RWPE1 (cell line): ENCODE data around the gene GGA1.
"Not testable (repeated sequence)": the region's sequence is repeated elsewhere in the genome, so short reads cannot be mapped to it uniquely, and the experiment has no call there.

Source experiments
- CTCF ChIA-PET: fragments of 350-600 bp; sonication (Branson Sonifier 250); formaldehyde crosslinking; extraction: SDS; loops from one replicate; lab custom pipeline; 2021; lab: Yijun Ruan, JAX
- POLR2A ChIA-PET: fragments of 400-600 bp; formaldehyde crosslinking; extraction: SDS; loops from one replicate; lab custom pipeline; 2020; ENCODE audit warnings: antibody characterized with exemption; ENCODE audit not compliant: low non-redundant PET; lab: Yijun Ruan, JAX
- DNase-seq: peaks from one replicate; pipeline ENCODE4 v3.0.0; 2012; ENCODE audit warnings: low spot score
- H3K27ac ChIP-seq: fragments of 450-650 bp; 2 replicates; pipeline ENCODE4 v1.5.1; 2017
- CTCF ChIP-seq: fragments of 450-650 bp; conservative IDR thresholded peaks from 2 replicates; pipeline ENCODE4 v1.5.1; 2017; ENCODE audit warnings: low read depth, mild to moderate bottlenecking

The GGA1 gene

GRCh38 chr22:37607935-37608476, 628 bp upstream of the GGA1 start:
- CTCF ChIA-PET, result interaction anchor here (0.6 to 0.7 kb wide), 2 partner anchors 80 to 210 kb away, joined by 3 to 6 read pairs; no protein-coding TSS in a partner anchor
- H3K27ac ChIP-seq, result peak overlapping the region; percentile 96
- TF ChIP-seq CTCF, result no peak
- POLR2A ChIA-PET, result interaction anchor here (0.6 to 1.0 kb wide), 3 partner anchors 63 to 197 kb away, joined by 3 to 7 read pairs (median 3); a partner anchor contains a TSS
- no peak for DNase-seq

- peak overlapping the region; percentile 96 for H3K27ac ChIP-seq
Observed at GRCh38 chr22:37609240-37610152, 862 bp downstream of the GGA1 start.

DNA sequence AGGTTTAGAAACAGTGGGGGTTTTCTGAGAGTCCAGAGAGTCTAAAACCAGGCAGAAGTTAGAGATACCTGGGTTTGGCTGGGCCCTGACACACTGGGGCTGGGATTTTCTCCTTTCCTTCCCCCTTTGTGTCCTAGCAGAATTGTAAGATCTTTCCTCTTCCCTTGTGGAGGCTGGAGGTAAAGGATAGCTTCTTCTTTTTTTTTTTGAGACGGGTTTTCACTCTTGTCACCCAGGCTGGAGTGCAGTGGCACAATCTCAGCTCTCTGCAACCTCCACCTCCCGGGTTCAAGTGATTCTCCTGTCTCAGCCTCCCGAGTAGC, 1.5 kb downstream of the GGA1 start:
- DNase-seq, result not testable (repeated sequence)
- CTCF ChIA-PET, result interaction anchor here (0.6 to 0.7 kb wide), 2 partner anchors 13 to 889 kb away, joined by 3 to 5 read pairs; no protein-coding TSS in a partner anchor
- peak overlapping the region; percentile 96 for H3K27ac ChIP-seq
- POLR2A ChIA-PET, result interaction anchor here (0.6 kb wide), 1 partner anchor 31 kb away, joined by 6 read pairs; no protein-coding TSS in a partner anchor

More at GRCh38 chr22:37609240-37610152, 862 bp downstream of the GGA1 start:
- POLR2A ChIA-PET, result interaction anchor here (0.5 to 0.6 kb wide), 2 partner anchors 31 to 176 kb away, joined by 4 to 6 read pairs; no protein-coding TSS in a partner anchor
- no peak for TF ChIP-seq CTCF
- CTCF ChIA-PET, result interaction anchor here (0.6 kb wide), 1 partner anchor 889 kb away, joined by 3 read pairs; no protein-coding TSS in a partner anchor
- peak; percentile 32 for DNase-seq

DNA sequence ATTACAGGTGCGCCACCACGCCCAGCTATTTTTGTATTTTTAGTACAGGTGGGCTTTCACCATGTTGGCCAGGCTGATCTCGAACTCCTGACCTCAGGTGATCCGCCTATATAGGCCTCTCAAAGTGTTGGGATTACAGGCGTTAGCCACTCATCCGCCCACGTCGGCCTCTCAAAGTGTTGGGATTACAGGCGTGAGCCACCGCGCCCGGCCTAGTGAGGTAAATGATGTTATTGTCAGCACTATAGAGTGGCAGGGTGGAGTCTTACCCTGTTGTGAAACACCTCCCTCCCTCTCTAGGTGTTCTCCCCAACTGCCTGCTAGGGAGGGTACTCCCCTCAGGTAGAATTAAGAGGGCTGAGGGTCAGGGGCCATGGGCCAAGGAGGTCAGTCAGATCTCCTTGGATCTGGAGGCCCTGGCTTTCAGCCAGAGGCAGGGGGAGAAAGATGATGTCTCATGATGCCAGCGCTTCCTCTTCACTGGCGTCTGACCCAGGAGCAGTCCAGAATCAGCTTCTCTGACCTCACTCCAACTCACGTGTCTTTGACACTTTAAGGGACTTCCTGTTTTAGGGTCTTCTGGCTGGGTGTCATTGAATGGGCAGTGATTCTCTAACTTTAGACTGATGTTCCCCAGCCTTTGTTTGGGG, 2.0 kb downstream of the GGA1 start:
- H3K27ac ChIP-seq, result peak overlapping the region; percentile 96
- ChIA-PET POLR2A (no interaction called here), CTCF (interaction anchor here (0.7 kb wide), 1 partner anchor 13 kb away, joined by 5 read pairs; no protein-coding TSS in a partner anchor)
- TF ChIP-seq CTCF, result no peak
- DNase-seq, result no peak

- POLR2A ChIA-PET, result no interaction called here
- no peak for TF ChIP-seq CTCF
Observed at GRCh38 chr22:37611207-37611606, 2.6 kb downstream of the GGA1 start.

GRCh38 chr22:37616201-37617083, 7.8 kb downstream of the GGA1 start:
- ChIA-PET POLR2A (no interaction called here), CTCF (no interaction called here)
- no peak for DNase-seq
- TF ChIP-seq CTCF, result no peak
- H3K27ac ChIP-seq, result peak overlapping the region; percentile 23

More at GRCh38 chr22:37611207-37611606, 2.6 kb downstream of the GGA1 start:
- DNase-seq, result no peak
- CTCF ChIA-PET, result no interaction called here
- H3K27ac ChIP-seq, result peak overlapping the region; percentile 96
